GM21515 (cell line): ENCODE results near the gene BNC2.

Experiments used
- ATAC-seq: cut with Tn5 transposase; IDR thresholded peaks from one replicate; pipeline ENCODE4 v1.9.1; 2021; ENCODE audit not compliant: unreplicated experiment

Gene BNC2

DNA sequence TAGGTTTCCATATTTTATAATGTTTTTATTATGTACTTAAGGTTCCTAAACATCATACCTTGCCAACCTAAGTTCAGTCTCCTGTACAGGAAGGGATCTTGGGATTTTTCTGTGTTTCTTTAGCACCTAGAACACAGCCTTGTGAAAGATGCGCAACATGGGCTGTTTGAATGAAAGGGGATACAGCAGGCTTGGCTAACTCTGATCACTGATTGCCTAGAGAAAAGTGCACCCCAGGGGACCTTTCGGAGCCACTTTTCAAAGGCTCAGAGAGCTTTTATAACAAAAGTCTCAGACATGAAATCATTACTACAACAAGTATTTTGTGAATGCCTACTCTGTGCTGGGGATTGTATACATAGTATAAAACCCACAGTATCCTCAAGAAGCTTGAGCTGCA lies 261.6 kb downstream of the BNC2 start:
- ATAC-seq, result no peak

DNA sequence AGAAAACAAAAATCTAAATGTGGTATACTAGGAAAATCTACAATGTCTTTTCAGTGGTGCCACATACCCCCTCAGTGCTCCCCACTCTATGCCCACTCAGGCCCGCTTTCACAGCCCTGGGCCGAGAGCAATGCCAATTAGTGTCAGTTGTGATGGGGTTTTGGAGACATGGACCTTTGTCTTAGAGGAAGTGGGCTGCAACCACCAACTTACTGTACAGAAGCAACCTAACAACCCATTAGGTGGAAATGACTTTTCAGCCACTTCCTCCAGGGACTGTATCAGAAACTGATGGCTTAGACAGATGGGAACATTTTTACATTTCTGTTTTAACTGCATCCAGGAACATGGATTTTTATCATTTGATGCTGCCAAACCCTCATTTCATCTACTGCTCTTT lies 268.0 kb downstream of the BNC2 start:
- ATAC-seq, result no peak

- no peak for ATAC-seq
Observed at GRCh38 chr9:16601991-16602390, 268.5 kb downstream of the BNC2 start.

- ATAC-seq, result no peak
Observed at GRCh38 chr9:16598316-16598715, 272.2 kb downstream of the BNC2 start.

- no peak for ATAC-seq
Observed at GRCh38 chr9:16597136-16597535, 273.3 kb downstream of the BNC2 start.

GRCh38 chr9:16595227-16595626 lies 275.2 kb downstream of the BNC2 start:
- no peak for ATAC-seq

DNA sequence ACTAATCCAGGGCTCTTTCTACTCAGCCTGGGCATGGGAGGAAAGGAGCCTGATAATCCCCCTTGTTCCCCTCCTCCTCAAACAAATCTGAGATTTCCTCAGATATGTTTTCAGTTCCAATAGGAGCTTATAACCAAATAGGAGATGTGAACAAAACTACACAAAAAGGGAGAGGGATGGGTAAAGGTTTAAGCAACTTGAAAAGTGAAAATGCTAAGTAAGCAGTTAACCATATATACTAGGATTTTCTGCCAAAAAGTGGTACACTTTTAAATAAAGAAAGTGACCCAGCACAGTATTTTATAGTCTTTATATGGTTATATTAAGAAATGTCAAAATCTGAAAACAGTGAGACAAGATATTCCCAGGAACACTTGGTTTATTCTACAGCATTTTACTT lies 275.7 kb downstream of the BNC2 start:
- ATAC-seq, result no peak

- no peak for ATAC-seq
Observed at GRCh38 chr9:16593746-16594145, 276.7 kb downstream of the BNC2 start.

DNA sequence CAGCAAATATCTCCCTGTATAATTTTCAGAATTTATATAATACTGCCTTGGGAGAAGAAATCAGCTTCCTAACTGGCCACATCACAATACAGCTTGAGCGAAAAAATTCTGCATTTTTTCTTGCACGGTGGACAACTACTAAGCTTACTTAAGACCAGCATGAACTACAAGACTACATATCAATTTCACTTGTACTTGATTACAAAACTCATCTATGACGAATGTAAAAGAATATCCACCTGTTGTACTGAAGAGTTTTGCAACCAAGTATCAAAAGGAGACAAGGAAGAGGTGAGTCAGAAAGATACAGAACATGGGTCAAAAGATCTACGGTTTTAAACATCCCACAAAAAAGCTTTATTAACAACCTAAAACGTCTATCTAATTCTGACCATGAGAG lies 279.4 kb downstream of the BNC2 start:
- ATAC-seq, result no peak

DNA sequence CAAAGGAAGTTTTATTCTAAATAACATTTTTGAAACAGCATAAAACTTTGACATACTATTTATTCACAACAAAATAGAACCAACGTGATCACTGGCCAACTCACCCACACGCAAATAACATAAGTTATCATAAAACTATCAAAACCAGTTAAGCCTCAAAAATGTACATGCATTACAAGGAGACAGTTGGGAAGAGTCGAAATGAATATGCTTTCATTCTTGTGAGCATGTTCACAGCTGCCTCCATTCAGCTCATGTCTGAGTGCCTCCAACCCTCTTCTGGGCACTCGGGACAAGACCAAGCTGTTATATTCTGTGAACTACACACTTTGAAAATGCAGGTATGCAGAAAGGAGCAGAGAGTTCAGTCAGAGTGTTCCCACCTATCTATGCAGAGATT lies 284.9 kb downstream of the BNC2 start:
- ATAC-seq, result no peak

- ATAC-seq, result no peak
Observed at GRCh38 chr9:16579872-16580432, 290.5 kb downstream of the BNC2 start.

- no peak for ATAC-seq
Observed at GRCh38 chr9:16575986-16576245, 294.6 kb downstream of the BNC2 start.

DNA sequence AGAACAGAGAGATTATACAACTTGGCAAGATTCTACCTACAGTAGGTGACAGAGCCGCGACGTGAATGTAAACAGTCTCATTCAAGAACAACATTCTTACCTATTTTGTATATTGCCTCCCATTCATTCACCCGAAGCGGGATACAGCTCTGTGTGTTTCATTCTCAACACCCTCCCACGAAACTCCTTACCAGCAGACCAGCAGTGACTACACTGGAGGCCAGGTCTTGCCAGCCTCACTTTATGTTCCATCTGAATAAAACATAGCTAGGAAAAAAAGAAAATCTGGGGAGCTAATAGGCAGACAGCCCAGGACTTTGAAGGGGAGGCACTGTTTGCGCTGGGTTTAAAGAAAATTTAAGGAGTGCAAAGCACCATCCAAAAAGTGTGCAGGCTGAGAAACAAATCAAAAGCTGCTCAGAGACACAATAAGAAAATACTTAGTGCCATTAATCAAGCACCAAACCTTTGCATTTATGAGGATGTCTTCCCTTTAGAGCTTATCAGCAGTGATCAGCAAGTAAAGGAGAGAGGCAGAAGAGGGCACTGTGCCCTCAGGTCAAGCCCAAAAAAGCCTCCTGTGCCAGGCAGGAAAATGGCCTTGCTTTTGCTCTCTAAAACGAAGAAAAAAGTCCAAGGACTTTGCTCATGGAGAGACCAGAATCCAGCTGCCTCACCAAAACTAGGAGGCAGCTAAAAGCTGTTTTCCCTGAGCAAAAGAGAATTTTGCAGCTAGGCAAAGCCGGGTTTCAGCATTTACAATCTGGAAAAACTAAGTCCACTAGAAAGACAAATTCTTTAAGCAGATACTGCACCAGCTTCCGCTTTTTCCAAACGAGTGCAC lies 295.1 kb downstream of the BNC2 start:
- ATAC-seq, result no peak

DNA sequence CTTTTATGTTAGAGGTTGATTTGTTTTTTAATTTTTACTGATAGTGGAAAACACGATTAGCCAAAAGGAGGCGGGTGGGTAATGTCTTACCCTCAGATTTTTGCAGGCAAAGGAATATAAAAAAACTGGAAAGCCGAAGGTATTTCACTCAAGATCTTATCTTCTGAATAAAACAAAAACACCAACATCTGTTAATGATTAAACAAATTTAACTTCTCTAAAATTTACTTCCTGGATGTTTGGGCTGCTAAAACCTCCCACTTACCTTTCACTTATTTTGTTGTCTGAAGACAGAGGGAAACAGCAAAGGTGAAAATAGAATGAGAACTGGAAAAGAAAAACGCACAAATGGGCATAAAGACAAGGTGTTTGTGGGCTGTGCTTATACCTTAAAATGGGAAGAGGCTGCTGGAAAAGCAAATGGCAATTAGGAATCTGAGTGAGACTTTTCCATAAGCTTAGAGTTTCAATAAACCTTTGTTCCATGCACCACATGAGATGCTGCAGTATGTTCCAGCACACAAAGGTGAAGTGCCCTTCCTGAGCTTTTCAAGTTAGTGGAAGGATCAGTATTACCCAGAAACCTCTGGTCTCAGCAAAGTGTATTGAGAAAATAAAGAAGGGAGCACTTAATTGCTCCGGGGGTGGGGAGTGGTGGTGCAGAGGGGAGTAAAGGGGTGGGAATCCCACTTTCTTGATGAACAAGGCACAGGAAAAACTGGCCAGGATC lies 298.3 kb downstream of the BNC2 start:
- no peak for ATAC-seq

- ATAC-seq, result no peak
Observed at GRCh38 chr9:16571127-16571802, 299.2 kb downstream of the BNC2 start.

DNA sequence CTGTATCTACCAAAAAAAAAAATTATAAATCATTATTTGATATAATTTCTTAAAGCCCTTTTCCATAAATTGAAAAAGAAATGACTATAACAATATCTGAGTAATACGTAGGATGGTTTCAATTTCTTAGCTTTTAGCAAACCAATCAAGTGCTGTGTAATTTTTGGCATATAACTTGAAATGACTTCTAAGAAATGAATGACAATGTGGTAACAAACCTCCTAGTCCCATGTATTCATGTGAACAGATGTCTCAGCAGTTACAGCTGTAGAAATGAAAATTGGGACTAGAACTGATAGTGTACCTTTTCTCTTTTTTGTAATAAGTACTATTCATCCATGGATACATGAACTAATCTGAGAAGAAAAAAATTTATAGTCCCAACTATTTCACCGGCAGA lies 307.0 kb downstream of the BNC2 start:
- no peak for ATAC-seq

GRCh38 chr9:16561121-16561520 lies 309.3 kb downstream of the BNC2 start:
- ATAC-seq, result no peak

DNA sequence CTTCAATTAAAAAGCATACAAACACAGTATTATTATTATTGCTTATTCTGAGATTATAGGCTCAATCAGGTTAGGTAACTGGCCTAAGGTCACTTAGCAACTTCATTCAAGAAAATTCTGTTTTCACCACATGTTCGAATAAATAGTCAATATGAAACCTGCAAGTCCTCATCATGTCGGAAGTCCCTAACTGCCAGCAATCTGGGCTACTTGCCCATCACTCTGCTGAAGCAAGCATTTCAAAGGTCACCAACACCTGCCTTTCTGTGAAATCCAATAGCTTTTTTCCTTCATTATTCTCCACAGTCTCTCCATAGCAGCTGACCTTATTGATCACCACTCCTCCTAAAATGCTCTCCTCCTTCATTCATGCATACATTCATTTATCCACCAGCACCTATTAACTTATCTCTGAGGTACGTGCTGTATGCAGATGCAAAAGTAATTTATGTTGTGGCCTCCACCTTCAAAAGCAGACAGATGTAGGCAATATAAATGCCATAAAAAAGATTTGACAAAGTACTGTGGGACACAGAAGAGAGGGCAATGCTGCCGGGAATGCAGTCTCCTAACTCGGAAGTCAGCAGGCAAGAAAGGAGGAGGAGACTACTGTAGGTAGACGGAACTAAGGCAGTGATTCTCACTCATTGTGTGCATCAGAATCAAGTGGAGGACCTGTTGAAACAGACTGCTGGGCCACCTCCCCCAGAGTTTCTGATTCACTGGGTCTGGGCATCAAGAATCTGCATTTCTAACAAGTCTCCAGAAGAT lies 310.9 kb downstream of the BNC2 start:
- no peak for ATAC-seq

GRCh38 chr9:16555802-16556201 lies 314.7 kb downstream of the BNC2 start:
- ATAC-seq, result no peak

DNA sequence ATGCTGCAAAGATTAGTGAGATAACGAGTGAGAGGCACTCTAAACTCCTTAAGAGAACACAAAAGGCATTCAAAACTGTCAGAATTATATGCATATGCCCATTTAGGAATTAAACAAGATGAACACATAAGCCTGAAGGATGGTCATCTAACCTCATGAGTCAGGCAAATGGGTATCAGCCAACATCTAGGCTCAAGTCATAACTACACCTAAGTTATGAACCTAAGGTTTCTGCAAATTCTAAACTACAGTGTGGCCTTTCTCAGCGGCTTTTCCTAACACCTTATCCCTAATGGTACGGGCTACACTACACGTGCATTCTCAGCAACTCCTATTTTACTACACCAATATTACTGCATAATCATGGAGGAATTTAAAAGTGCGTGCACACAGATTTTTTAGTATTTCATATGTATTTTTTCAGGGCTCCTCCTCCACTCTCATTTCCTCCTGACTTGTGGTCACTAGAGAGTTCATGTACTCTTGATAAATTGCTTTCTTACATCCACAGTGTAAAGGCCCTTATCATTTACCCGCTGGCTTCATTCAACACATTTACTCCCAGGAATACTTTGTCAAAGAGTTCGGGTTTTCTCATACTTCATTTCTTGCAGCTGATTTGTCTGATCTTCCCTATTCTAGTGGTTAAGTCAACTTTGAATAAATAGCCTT lies 316.5 kb downstream of the BNC2 start:
- ATAC-seq, result no peak

- no peak for ATAC-seq
Observed at GRCh38 chr9:16552252-16552651, 318.2 kb downstream of the BNC2 start.
